A673 (cell line): ENCODE measurements around the gene TATDN2.

ENCODE experiments used
- EZH2 ChIP-seq: fragments of 200-600 bp; sonication (generic); IDR thresholded peaks from 2 replicates; pipeline ENCODE4 v1.6.1; 2017; ENCODE audit warnings: borderline replicate concordance, low read depth, mild to moderate bottlenecking, mixed read lengths, antibody characterized with exemption, low read length; ENCODE audit not compliant: poor library complexity, severe bottlenecking
- TF ChIP-seq, protein P1 (sequence below): fragments of 300-800, 200-600 bp; sonication (generic); conservative IDR thresholded peaks from 2 replicates; pipeline ENCODE4 v1.5.1; 2017; ENCODE audit warnings: low read depth, mild to moderate bottlenecking, antibody characterized with exemption, low read length, moderate library complexity, mixed read lengths

- TF ChIP-seq, protein P1, sequence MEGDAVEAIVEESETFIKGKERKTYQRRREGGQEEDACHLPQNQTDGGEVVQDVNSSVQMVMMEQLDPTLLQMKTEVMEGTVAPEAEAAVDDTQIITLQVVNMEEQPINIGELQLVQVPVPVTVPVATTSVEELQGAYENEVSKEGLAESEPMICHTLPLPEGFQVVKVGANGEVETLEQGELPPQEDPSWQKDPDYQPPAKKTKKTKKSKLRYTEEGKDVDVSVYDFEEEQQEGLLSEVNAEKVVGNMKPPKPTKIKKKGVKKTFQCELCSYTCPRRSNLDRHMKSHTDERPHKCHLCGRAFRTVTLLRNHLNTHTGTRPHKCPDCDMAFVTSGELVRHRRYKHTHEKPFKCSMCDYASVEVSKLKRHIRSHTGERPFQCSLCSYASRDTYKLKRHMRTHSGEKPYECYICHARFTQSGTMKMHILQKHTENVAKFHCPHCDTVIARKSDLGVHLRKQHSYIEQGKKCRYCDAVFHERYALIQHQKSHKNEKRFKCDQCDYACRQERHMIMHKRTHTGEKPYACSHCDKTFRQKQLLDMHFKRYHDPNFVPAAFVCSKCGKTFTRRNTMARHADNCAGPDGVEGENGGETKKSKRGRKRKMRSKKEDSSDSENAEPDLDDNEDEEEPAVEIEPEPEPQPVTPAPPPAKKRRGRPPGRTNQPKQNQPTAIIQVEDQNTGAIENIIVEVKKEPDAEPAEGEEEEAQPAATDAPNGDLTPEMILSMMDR, result no peak
- TF ChIP-seq EZH2, result no peak
Measured at GRCh38 chr3:10223676-10224639, 24.3 kb upstream of the TATDN2 start.
